ENCODE results near the gene CYREN.

CYREN gene

GRCh38 chr7:135195968-135196629, 25.6 kb upstream of the CYREN start:
- no peaks in the 10 kb centered on the region for H3K4me1 ChIP-seq (ENCODE audit: low read depth, poor library complexity, severe bottlenecking)
- H2AFZ ChIP-seq (ENCODE audit: low read depth): no peak overlapping the region
- no peak overlapping the region for H3K27ac ChIP-seq
- H3K4me2 ChIP-seq: no peak overlapping the region
- TF ChIP-seq CTCF (conservative IDR thresholded peaks at IDR 0.05; ENCODE audit: low read depth, low read length): no peak
- H3K4me3 ChIP-seq (IDR thresholded peaks at IDR 0.05; ENCODE audit: insufficient read depth, low read depth, low read length): no peak overlapping the region
- no peak overlapping the region for H3K9ac ChIP-seq
- H3K27me3 ChIP-seq (ENCODE audit: insufficient read depth, low read depth): no peaks in the 10 kb centered on the region
- H3K79me2 ChIP-seq (ENCODE audit: insufficient read depth, low read depth): no peaks in the 10 kb centered on the region
- H3K36me3 ChIP-seq (ENCODE audit: insufficient read depth): no peaks in the 10 kb centered on the region
- no peaks in the 10 kb centered on the region for H4K20me1 ChIP-seq (ENCODE audit: insufficient read depth)

- Histone ChIP-seq H4K20me1 (ENCODE audit: insufficient read depth) (no peaks in the 10 kb centered on the region), H3K4me1 (ENCODE audit: low read depth, poor library complexity, severe bottlenecking) (no peaks in the 10 kb centered on the region), H3K4me3 (IDR thresholded peaks at IDR 0.05; ENCODE audit: insufficient read depth, low read depth, low read length) (no peak overlapping the region), H3K4me2 (no peak overlapping the region), H3K9ac (no peak overlapping the region), H2AFZ (ENCODE audit: low read depth) (no peak overlapping the region), H3K27me3 (ENCODE audit: insufficient read depth, low read depth) (no peaks in the 10 kb centered on the region), H3K36me3 (ENCODE audit: insufficient read depth) (no peaks in the 10 kb centered on the region), H3K27ac (no peak overlapping the region), H3K79me2 (ENCODE audit: insufficient read depth, low read depth) (no peaks in the 10 kb centered on the region)
- TF ChIP-seq CTCF (conservative IDR thresholded peaks at IDR 0.05; ENCODE audit: low read depth, low read length): no peak
Measured at GRCh38 chr7:135195156-135195555, 24.6 kb upstream of the CYREN start.

- TF ChIP-seq CTCF (conservative IDR thresholded peaks at IDR 0.05; ENCODE audit: low read depth, low read length): no peak
- no peaks in the 10 kb centered on the region for H3K79me2 ChIP-seq (ENCODE audit: insufficient read depth, low read depth)
- no peak overlapping the region for H2AFZ ChIP-seq (ENCODE audit: low read depth)
- no peak overlapping the region for H3K4me3 ChIP-seq (IDR thresholded peaks at IDR 0.05; ENCODE audit: insufficient read depth, low read depth, low read length)
- H3K4me1 ChIP-seq (ENCODE audit: low read depth, poor library complexity, severe bottlenecking): no peaks in the 10 kb centered on the region
- no peak overlapping the region for H3K9ac ChIP-seq
- no peaks in the 10 kb centered on the region for H3K27me3 ChIP-seq (ENCODE audit: insufficient read depth, low read depth)
- H3K36me3 ChIP-seq (ENCODE audit: insufficient read depth): no peaks in the 10 kb centered on the region
- H3K27ac ChIP-seq: no peak overlapping the region
- no peaks in the 10 kb centered on the region for H4K20me1 ChIP-seq (ENCODE audit: insufficient read depth)
- H3K4me2 ChIP-seq: no peak overlapping the region
Measured at GRCh38 chr7:135194494-135195095, 24.1 kb upstream of the CYREN start.

- no peak overlapping the region for H2AFZ ChIP-seq (ENCODE audit: low read depth)
- no peak overlapping the region for H3K4me2 ChIP-seq
- H3K36me3 ChIP-seq (ENCODE audit: insufficient read depth): no peaks in the 10 kb centered on the region
Measured at GRCh38 chr7:135193615-135194081, 23.1 kb upstream of the CYREN start.

More at GRCh38 chr7:135193615-135194081, 23.1 kb upstream of the CYREN start:
- no peak overlapping the region for H3K9ac ChIP-seq
- H3K27me3 ChIP-seq (ENCODE audit: insufficient read depth, low read depth): no peaks in the 10 kb centered on the region
- H3K4me3 ChIP-seq (IDR thresholded peaks at IDR 0.05; ENCODE audit: insufficient read depth, low read depth, low read length): no peak overlapping the region
- no peak overlapping the region for H3K27ac ChIP-seq
- no peaks in the 10 kb centered on the region for H4K20me1 ChIP-seq (ENCODE audit: insufficient read depth)
- no peaks in the 10 kb centered on the region for H3K79me2 ChIP-seq (ENCODE audit: insufficient read depth, low read depth)
- TF ChIP-seq CTCF (conservative IDR thresholded peaks at IDR 0.05; ENCODE audit: low read depth, low read length): no peak
- no peaks in the 10 kb centered on the region for H3K4me1 ChIP-seq (ENCODE audit: low read depth, poor library complexity, severe bottlenecking)

Data from KMS-11 (cell line).